Endothelial cell of umbilical vein (primary cell): ENCODE measurements around the gene GOLGA2. TPM values are rescaled to one million over a fixed set of nuclear protein-coding genes. Genes with fewer than 3 reads are reported as not detected.

Experiments used
- BruUV-seq: library from RNA; stranded (reverse); fragments of 400-500 nt; replicated peaks from 2 replicates; lab custom pipeline; 2021; lab: Mats Ljungman, UMichigan
- CTCF ChIA-PET: fragments of 300-600, 350-600 bp; sonication (Branson Sonifier 250); formaldehyde crosslinking; loops from one replicate; lab custom pipeline; 2021; ENCODE audit warnings: antibody characterized with exemption, inconsistent platforms; lab: Charles Lee
- POLR2A ChIA-PET: fragments of 300-600, 350-600 bp; sonication (Branson Sonifier 250); formaldehyde crosslinking; loops from one replicate; lab custom pipeline; 2021; ENCODE audit warnings: antibody characterized with exemption, inconsistent platforms; lab: Charles Lee
- DNase-seq: peaks from one replicate; pipeline ENCODE4 v3.0.0-alpha.2; 2011; ENCODE audit warnings: low read depth, low spot score
- FAIRE-seq: peaks from 2 replicates; lab custom pipeline; 2011; peaks lifted over from hg19 to GRCh38; lab: Jason Lieb, UNC
- H2AFZ ChIP-seq: 2 replicates; pipeline ENCODE4 v1.6.0; 2012; ENCODE audit warnings: low read depth, low read length, control low read depth, inconsistent platforms
- H3K27ac ChIP-seq: 2 replicates; pipeline ENCODE4 v1.5.1; 2011; ENCODE audit warnings: low read depth, mild to moderate bottlenecking, control low read depth, low read length, moderate library complexity; ENCODE audit not compliant: insufficient read depth
- H3K27me3 ChIP-seq, 2 experiments: 2 replicates each; pipeline versions ENCODE4 v1.6.0 to v1.6.1; 2011; ENCODE audit warnings: low read length in 2 of 2, mixed read lengths in 1 of 2; ENCODE audit not compliant: control insufficient read depth in 2 of 2, insufficient read depth in 2 of 2
- H3K36me3 ChIP-seq, 2 experiments: 2 replicates in 1 of 2; 3 replicates in 1 of 2; pipeline ENCODE4 v1.5.1; 2011; ENCODE audit warnings: low read length in 2 of 2, mild to moderate bottlenecking in 1 of 2, moderate library complexity in 1 of 2; ENCODE audit not compliant: control insufficient read depth in 2 of 2, insufficient read depth in 2 of 2; ENCODE audit errors: extremely low read depth in 1 of 2
- H3K4me1 ChIP-seq: 3 replicates; pipeline ENCODE4 v1.5.1; 2011; ENCODE audit warnings: mild to moderate bottlenecking, low read length; ENCODE audit not compliant: control insufficient read depth, insufficient read depth; ENCODE audit errors: extremely low read depth
- H3K4me2 ChIP-seq: 2 replicates; pipeline ENCODE4 v1.6.1; 2011; ENCODE audit warnings: low read length, control low read depth, mixed read lengths; ENCODE audit not compliant: insufficient read depth
- H3K4me3 ChIP-seq, 3 experiments: fragments of 200-600 bp in 1 of 3; sonication (generic), shearing (Covaris generic) in 1 of 3; replicated peaks in 1 of 3; 2 replicates each; pipeline ENCODE4 v1.5.1; 2011 to 2016; ENCODE audit warnings: control low read depth in 3 of 3, low read length in 3 of 3, mild to moderate bottlenecking in 2 of 3, inconsistent platforms in 1 of 3, low read depth in 1 of 3, moderate library complexity in 1 of 3; ENCODE audit not compliant: insufficient read depth in 1 of 3
- H3K79me2 ChIP-seq: 2 replicates; pipeline ENCODE4 v1.6.0; 2012; ENCODE audit warnings: low read length, inconsistent platforms; ENCODE audit not compliant: control insufficient read depth, insufficient read depth
- H3K9ac ChIP-seq: replicated peaks from 2 replicates; pipeline ENCODE3; 2011; ENCODE audit warnings: low read length, control low read depth; ENCODE audit not compliant: insufficient read depth; ENCODE audit errors: extremely low read depth
- H3K9me1 ChIP-seq: replicated peaks from 3 replicates; pipeline ENCODE4 v1.6.0; 2011; ENCODE audit warnings: mild to moderate bottlenecking, low read length; ENCODE audit not compliant: control insufficient read depth, insufficient read depth; ENCODE audit errors: extremely low read depth
- H3K9me3 ChIP-seq: replicated peaks from 2 replicates; pipeline ENCODE4 v1.5.1; 2012; ENCODE audit warnings: low read length, inconsistent platforms; ENCODE audit not compliant: control insufficient read depth, insufficient read depth
- H4K20me1 ChIP-seq: replicated peaks from 2 replicates; pipeline ENCODE3; 2011; ENCODE audit warnings: mild to moderate bottlenecking, low read length; ENCODE audit not compliant: control insufficient read depth, insufficient read depth; ENCODE audit errors: extremely low read depth
- CTCF ChIP-seq, 2 donors: IDR thresholded peaks; 1 replicate in 1 of 2; 2 replicates in 1 of 2; pipeline ENCODE4 v1.5.1; 2011; ENCODE audit warnings: low read length in 2 of 2, mild to moderate bottlenecking in 2 of 2, moderate library complexity in 2 of 2, control low read depth in 1 of 2, inconsistent platforms in 1 of 2, low read depth in 1 of 2; ENCODE audit not compliant: insufficient read depth in 1 of 2; ENCODE audit errors: extremely low read depth in 1 of 2
- EZH2 ChIP-seq: IDR thresholded peaks from 2 replicates; pipeline ENCODE4 v1.6.1; 2012; ENCODE audit warnings: borderline replicate concordance, low read depth, mild to moderate bottlenecking, moderate library complexity, low read length, inconsistent platforms; ENCODE audit not compliant: severe bottlenecking
- FOS ChIP-seq: IDR thresholded peaks from 2 replicates; pipeline ENCODE4 v1.6.1; 2011; ENCODE audit warnings: mild to moderate bottlenecking, low read length, moderate library complexity, borderline replicate concordance; ENCODE audit not compliant: insufficient read depth
- GATA2 ChIP-seq: IDR thresholded peaks from 2 replicates; pipeline ENCODE4 v1.7.0; 2011; ENCODE audit warnings: low read depth, mild to moderate bottlenecking, moderate library complexity, mixed read lengths, low read length; ENCODE audit not compliant: insufficient read length, insufficient read depth
- JUN ChIP-seq: IDR thresholded peaks from 2 replicates; pipeline ENCODE4 v1.6.1; 2011; ENCODE audit warnings: borderline replicate concordance, low read depth; ENCODE audit not compliant: insufficient read length, insufficient read depth
- MYC ChIP-seq: IDR thresholded peaks from one replicate; pipeline ENCODE4 v1.6.1; 2011; ENCODE audit warnings: mild to moderate bottlenecking, low read depth, low read length
- POLR2A ChIP-seq: IDR thresholded peaks from 2 replicates; pipeline ENCODE4 v1.6.1; 2012; ENCODE audit warnings: low read depth, mild to moderate bottlenecking, control low read depth, low read length
- POLR2AphosphoS5 ChIP-seq: IDR thresholded peaks from 2 replicates; pipeline ENCODE4 v1.6.1; 2012; ENCODE audit warnings: low read depth, mild to moderate bottlenecking, control low read depth, low read length, moderate library complexity; ENCODE audit not compliant: insufficient read depth
- dilution Hi-C: fragments of 300-500 bp; cut with MboI; formaldehyde crosslinking; loops from one replicate; pipeline ENCODE4 v1.15.0; 2019; ENCODE audit warnings: low sequenced_read_pairs; ENCODE audit not compliant: extremely low pct_ligation_motif_present
- intact Hi-C: fragments of 100-400 bp; cut with micrococcal nuclease; formaldehyde crosslinking; loops from one replicate; pipeline ENCODE4 v1.10.0; 2022
- polyA plus RNA-seq, 4 experiments: library from polyadenylated mRNA; depleted of rRNA in 3 of 4; stranded (reverse) in 3 of 4; unstranded in 1 of 4; fragments of >200 nt; gene quantifications; 2 replicates each; pipeline versions ENCODE4 v1.2.1 to v1.2.3, GENCODE V29; 2011 to 2012; ENCODE audit warnings: missing spikeins in 1 of 4
- total RNA-seq: library from RNA; stranded (reverse); gene quantifications from 2 replicates; pipeline ENCODE4 v1.2.3, GENCODE V29; 2021
- TF ChIP-seq, protein P1 (sequence below): IDR thresholded peaks from 2 replicates; pipeline ENCODE4 v1.6.1; 2011; ENCODE audit not compliant: insufficient read depth, insufficient read length

Gene GOLGA2
- total and polyA plus RNA-seq, 2 donors (not counting 3 experiments of a cell fraction or from before 2014, with no cell fraction given): 52.3 to 114 TPM

DNA sequence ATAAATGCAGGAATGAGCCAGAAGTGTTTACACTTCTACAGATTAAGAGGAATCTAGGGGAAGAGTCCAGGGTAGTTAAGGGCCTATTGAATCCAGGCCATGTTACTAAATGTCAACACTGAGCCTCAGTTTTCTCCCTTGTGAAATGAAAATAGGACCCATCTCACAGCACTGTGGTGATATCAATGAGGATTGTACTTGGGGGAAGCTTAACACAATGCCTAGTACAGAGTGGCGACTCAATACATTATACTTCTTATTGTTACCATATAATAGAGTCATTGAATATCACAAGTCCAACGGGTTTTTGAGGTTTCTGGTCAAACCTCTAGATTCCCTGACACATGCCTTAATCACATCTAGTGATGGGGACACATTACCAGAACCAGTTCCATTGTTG lies 41.8 kb upstream of the GOLGA2 start:
- no peaks in the 10 kb centered on the region for H4K20me1 ChIP-seq
- H3K9ac ChIP-seq: no peak overlapping the region
- H3K27me3 ChIP-seq: no peaks in the 10 kb centered on the region
- TF ChIP-seq, protein P1, sequence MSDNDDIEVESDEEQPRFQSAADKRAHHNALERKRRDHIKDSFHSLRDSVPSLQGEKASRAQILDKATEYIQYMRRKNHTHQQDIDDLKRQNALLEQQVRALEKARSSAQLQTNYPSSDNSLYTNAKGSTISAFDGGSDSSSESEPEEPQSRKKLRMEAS: no peak
- TF ChIP-seq POLR2AphosphoS5 (no peak), JUN (no peak), CTCF (IDR thresholded peaks at IDR 0.05; ENCODE audit: extremely low read depth in 1 of 2, insufficient read depth in 1 of 2, low read depth in 1 of 2, low read length in 2 of 2) (no peak), POLR2A (no peak), GATA2 (no peak), EZH2 (no peak), FOS (no peak), MYC (no peak)
- H3K9me1 ChIP-seq: no peaks in the 10 kb centered on the region
- DNase-seq (no peak), FAIRE-seq (no peak)
- H2AFZ ChIP-seq: no peak overlapping the region
- H3K27ac ChIP-seq: no peak overlapping the region
- H3K36me3 ChIP-seq: peaks cover 5 to 14% of the 10 kb centered on the region in 2 experiments
- no peak overlapping the region for H3K4me2 ChIP-seq
- dilution Hi-C loops (no loop called here), intact Hi-C loops (no loop called here)
- H3K4me1 ChIP-seq: peaks cover 11% of the 10 kb centered on the region
- BruUV-seq: no TSS peak
- CTCF ChIA-PET: interaction anchor here (1.7 kb wide), 1 partner anchor 22 kb away, joined by 4 read pairs; no protein-coding TSS in a partner anchor
- no peaks in the 10 kb centered on the region for H3K9me3 ChIP-seq
- no peak overlapping the region for H3K4me3 ChIP-seq
- POLR2A ChIA-PET: no interaction called here
- H3K79me2 ChIP-seq: peaks cover 8% of the 10 kb centered on the region
